ENCODE results near the gene ATF7IP2. TPM values are rescaled to one million over a fixed set of nuclear protein-coding genes. Genes with fewer than 3 reads are reported as not detected.

Gene ATF7IP2
- total and polyA plus RNA-seq, 10 of the 15 experiments (the other 5 are each of a cell fraction or from before 2014, with no cell fraction given): 24.6 to 82.1 (median 51.9) TPM

- ATAC-seq: no peak
- DNase-seq (ENCODE audit: low read depth, low spot score): no peak
- intact Hi-C loops (cut with micrococcal nuclease; ENCODE audit: unreplicated experiment) (loop anchor here (5.0 kb wide), 3 partner anchors 44 to 114 kb away; no protein-coding TSS in a partner anchor), in situ Hi-C loops (cut with MboI) (no loop called here)
- ChIA-PET CTCF (no interaction called here), RAD21 (ENCODE audit: unreplicated experiment) (no interaction called here), POLR2A (no interaction called here), SMC1A (ENCODE audit: uncharacterized antibody, unreplicated experiment) (interaction anchor here (1.4 kb wide), 1 partner anchor 17 kb away, joined by 3 read pairs; no protein-coding TSS in a partner anchor)
- WGBS (ENCODE audit: insufficient coverage, insufficient replicate concordance, low lambda C conversion rate, missing lambda C conversion rate): 25% methylated on average over 2 of the region's 2 CpGs
- no TSS peak for BruUV-seq (replicated peaks)
- no peak overlapping the region for H3K4me3 ChIP-seq
- H2AFZ ChIP-seq (ENCODE audit: control insufficient read depth, low read depth, low read length): no peak overlapping the region
- H3K36me3 ChIP-seq (ENCODE audit: control insufficient read depth in 2 of 2, insufficient read depth in 2 of 2, low read length in 1 of 2): no peaks in the 10 kb centered on the region
- H3K4me2 ChIP-seq (ENCODE audit: control insufficient read depth, insufficient read depth): no peak overlapping the region
- FAIRE-seq: no peak
- H3K27ac ChIP-seq (ENCODE audit: control insufficient read depth, insufficient read depth): no peak overlapping the region
- no peaks in the 10 kb centered on the region for H3K4me1 ChIP-seq (ENCODE audit: control insufficient read depth, insufficient read depth, low read length)
- H4K20me1 ChIP-seq (ENCODE audit: control insufficient read depth, insufficient read depth): no peaks in the 10 kb centered on the region
- no peak overlapping the region for H3K9ac ChIP-seq (ENCODE audit: control insufficient read depth, insufficient read depth, low read length)
- H3K27me3 ChIP-seq (replicated peaks in 1 of 2; ENCODE audit: control insufficient read depth in 2 of 2, insufficient read depth in 2 of 2, low read length in 1 of 2): no peaks in the 10 kb centered on the region
- H3K9me3 ChIP-seq (replicated peaks; ENCODE audit: control insufficient read depth, insufficient read depth, low read length): no peaks in the 10 kb centered on the region; the same call in 2 of the 3 replicates
- H3K79me2 ChIP-seq (ENCODE audit: control insufficient read depth, insufficient read depth, low read length): no peaks in the 10 kb centered on the region
- TF ChIP-seq BACH1 (IDR thresholded peaks at IDR 0.05; ENCODE audit: borderline replicate concordance) (no peak), RUNX3 (IDR thresholded peaks at IDR 0.05; ENCODE audit: low read length) (no peak), JUNB (IDR thresholded peaks at IDR 0.05) (no peak), CREM (IDR thresholded peaks at IDR 0.05; ENCODE audit: low read depth) (no peak), POLR2AphosphoS2 (IDR thresholded peaks at IDR 0.05; ENCODE audit: low read depth, low read length) (no peak), SMAD5 (IDR thresholded peaks at IDR 0.05; ENCODE audit: low read depth) (no peak), MAX (IDR thresholded peaks at IDR 0.05; ENCODE audit: low read depth, low read length) (no peak), NR2C2 (IDR thresholded peaks at IDR 0.05; ENCODE audit: borderline replicate concordance, control insufficient read depth, insufficient read length, low read depth) (no peak), CHD1 (IDR thresholded peaks at IDR 0.05; ENCODE audit: low read depth, low read length) (no peak), YBX1 (IDR thresholded peaks at IDR 0.05) (no peak), HCFC1 (IDR thresholded peaks at IDR 0.05; ENCODE audit: low read length) (no peak), WRNIP1 (IDR thresholded peaks at IDR 0.05; ENCODE audit: borderline replicate concordance, low read depth, low read length) (no peak), SIX5 (IDR thresholded peaks at IDR 0.05; ENCODE audit: low read depth, low read length, severe bottlenecking) (no peak), RELA (IDR thresholded peaks at IDR 0.05; ENCODE audit: borderline replicate concordance, partially characterized antibody) (no peak), CUX1 (IDR thresholded peaks at IDR 0.05; ENCODE audit: insufficient replicate concordance, low read depth, low read length) (no peak)
- TF ChIP-seq, protein P1, sequence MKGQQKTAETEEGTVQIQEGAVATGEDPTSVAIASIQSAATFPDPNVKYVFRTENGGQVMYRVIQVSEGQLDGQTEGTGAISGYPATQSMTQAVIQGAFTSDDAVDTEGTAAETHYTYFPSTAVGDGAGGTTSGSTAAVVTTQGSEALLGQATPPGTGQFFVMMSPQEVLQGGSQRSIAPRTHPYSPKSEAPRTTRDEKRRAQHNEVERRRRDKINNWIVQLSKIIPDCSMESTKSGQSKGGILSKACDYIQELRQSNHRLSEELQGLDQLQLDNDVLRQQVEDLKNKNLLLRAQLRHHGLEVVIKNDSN (IDR thresholded peaks at IDR 0.05; ENCODE audit: borderline replicate concordance, extremely low read length, insufficient read depth, low read depth, low read length): no peak
- TF ChIP-seq, protein P2, sequence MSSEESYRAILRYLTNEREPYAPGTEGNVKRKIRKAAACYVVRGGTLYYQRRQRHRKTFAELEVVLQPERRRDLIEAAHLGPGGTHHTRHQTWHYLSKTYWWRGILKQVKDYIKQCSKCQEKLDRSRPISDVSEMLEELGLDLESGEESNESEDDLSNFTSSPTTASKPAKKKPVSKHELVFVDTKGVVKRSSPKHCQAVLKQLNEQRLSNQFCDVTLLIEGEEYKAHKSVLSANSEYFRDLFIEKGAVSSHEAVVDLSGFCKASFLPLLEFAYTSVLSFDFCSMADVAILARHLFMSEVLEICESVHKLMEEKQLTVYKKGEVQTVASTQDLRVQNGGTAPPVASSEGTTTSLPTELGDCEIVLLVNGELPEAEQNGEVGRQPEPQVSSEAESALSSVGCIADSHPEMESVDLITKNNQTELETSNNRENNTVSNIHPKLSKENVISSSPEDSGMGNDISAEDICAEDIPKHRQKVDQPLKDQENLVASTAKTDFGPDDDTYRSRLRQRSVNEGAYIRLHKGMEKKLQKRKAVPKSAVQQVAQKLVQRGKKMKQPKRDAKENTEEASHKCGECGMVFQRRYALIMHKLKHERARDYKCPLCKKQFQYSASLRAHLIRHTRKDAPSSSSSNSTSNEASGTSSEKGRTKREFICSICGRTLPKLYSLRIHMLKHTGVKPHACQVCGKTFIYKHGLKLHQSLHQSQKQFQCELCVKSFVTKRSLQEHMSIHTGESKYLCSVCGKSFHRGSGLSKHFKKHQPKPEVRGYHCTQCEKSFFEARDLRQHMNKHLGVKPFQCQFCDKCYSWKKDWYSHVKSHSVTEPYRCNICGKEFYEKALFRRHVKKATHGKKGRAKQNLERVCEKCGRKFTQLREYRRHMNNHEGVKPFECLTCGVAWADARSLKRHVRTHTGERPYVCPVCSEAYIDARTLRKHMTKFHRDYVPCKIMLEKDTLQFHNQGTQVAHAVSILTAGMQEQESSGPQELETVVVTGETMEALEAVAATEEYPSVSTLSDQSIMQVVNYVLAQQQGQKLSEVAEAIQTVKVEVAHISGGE (CRISPR knock-in tag; IDR thresholded peaks at IDR 0.05): no peak
Observed at GRCh38 chr16:10371592-10371991, 14.3 kb upstream of the ATF7IP2 start.

All from GM12878 (cell line).